ENCODE data around the gene ZNF467.

The ZNF467 gene

GRCh38 chr7:149742075-149742701 lies 31.2 kb downstream of the ZNF467 start:
- FAIRE-seq = peak; percentile 15

GRCh38 chr7:149741629-149742028 lies 31.8 kb downstream of the ZNF467 start:
- FAIRE-seq = no peak

GRCh38 chr7:149736478-149737360 lies 36.7 kb downstream of the ZNF467 start:
- FAIRE-seq = no peak

- FAIRE-seq = no peak
Measured at GRCh38 chr7:149735779-149736477, 37.5 kb downstream of the ZNF467 start.

- FAIRE-seq = no peak
Measured at GRCh38 chr7:149735181-149735602, 38.2 kb downstream of the ZNF467 start.

GRCh38 chr7:149734791-149735075 lies 38.7 kb downstream of the ZNF467 start:
- no peak for FAIRE-seq

- no peak for FAIRE-seq
Measured at GRCh38 chr7:149733924-149734790, 39.2 kb downstream of the ZNF467 start.

- no peak for FAIRE-seq
Measured at GRCh38 chr7:149733131-149733923, 40.1 kb downstream of the ZNF467 start.

GRCh38 chr7:149732611-149733010 lies 40.8 kb downstream of the ZNF467 start:
- FAIRE-seq = no peak

- no peak for FAIRE-seq
Measured at GRCh38 chr7:149732111-149732561, 41.3 kb downstream of the ZNF467 start.

- no peak for FAIRE-seq
Measured at GRCh38 chr7:149731207-149731955, 42.0 kb downstream of the ZNF467 start.

GRCh38 chr7:149729983-149730801 lies 43.2 kb downstream of the ZNF467 start:
- FAIRE-seq = no peak

GRCh38 chr7:149729586-149729982 lies 43.8 kb downstream of the ZNF467 start:
- no peak for FAIRE-seq

GRCh38 chr7:149728491-149729375 lies 44.7 kb downstream of the ZNF467 start:
- no peak for FAIRE-seq

- no peak for FAIRE-seq
Measured at GRCh38 chr7:149727899-149728476, 45.4 kb downstream of the ZNF467 start.

GRCh38 chr7:149727053-149727898 lies 46.1 kb downstream of the ZNF467 start:
- no peak for FAIRE-seq

- FAIRE-seq = no peak
Measured at GRCh38 chr7:149725916-149726315, 47.5 kb downstream of the ZNF467 start.

- no peak for FAIRE-seq
Measured at GRCh38 chr7:149725426-149725821, 48.0 kb downstream of the ZNF467 start.

Data from G401.6 (cell line).